ENCODE data around the gene LUC7L3.

DNA sequence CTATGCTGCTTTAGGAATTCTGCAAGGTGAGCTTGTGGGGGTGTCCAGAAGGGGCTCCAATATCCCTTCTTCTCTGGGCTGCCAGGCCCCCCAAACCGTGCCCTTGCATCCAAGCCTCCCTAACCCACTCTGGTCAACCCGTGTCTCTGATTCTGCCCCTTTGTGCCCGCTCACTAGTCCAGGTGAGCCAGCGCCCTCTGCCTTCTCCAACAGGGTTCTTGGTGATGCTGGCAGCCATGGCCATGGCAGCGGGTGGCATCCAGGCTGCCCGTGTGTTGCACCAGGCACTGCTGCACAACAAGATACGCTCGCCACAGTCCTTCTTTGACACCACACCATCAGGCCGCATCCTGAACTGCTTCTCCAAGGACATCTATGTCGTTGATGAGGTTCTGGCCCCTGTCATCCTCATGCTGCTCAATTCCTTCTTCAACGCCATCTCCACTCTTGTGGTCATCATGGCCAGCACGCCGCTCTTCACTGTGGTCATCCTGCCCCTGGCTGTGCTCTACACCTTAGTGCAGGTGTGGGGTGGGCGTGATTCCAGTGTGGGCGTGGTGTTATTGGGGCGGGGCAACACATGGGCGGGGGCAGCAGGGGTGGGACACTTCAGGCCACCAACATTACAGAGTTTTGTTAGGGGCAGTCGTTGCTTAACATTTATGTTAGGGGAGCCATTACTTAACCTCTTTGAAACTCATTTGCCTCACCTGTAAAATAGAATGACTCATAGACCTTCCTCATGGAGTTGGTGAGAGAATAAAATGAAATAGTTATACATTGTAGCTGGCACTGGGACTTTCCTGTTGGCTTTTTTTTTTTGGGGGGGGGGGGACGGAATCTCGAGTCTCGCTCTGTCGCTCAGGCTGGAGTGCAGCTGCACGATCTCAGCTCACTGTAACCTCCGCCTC is 43.1 kb upstream of the LUC7L3 start:
- TF ChIP-seq POLR2A (IDR thresholded peaks at IDR 0.05; ENCODE audit: extremely low read depth, insufficient read length), result no peak
- TF ChIP-seq, protein P1, sequence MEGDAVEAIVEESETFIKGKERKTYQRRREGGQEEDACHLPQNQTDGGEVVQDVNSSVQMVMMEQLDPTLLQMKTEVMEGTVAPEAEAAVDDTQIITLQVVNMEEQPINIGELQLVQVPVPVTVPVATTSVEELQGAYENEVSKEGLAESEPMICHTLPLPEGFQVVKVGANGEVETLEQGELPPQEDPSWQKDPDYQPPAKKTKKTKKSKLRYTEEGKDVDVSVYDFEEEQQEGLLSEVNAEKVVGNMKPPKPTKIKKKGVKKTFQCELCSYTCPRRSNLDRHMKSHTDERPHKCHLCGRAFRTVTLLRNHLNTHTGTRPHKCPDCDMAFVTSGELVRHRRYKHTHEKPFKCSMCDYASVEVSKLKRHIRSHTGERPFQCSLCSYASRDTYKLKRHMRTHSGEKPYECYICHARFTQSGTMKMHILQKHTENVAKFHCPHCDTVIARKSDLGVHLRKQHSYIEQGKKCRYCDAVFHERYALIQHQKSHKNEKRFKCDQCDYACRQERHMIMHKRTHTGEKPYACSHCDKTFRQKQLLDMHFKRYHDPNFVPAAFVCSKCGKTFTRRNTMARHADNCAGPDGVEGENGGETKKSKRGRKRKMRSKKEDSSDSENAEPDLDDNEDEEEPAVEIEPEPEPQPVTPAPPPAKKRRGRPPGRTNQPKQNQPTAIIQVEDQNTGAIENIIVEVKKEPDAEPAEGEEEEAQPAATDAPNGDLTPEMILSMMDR (IDR thresholded peaks at IDR 0.05; ENCODE audit: low read depth, low read length), result no peak

Data from NB4 (cell line).